Dendritic cell treated with granulocyte-macrophage colony-stimulating factor and Interleukin-4, amounts not matched to agents 40 ng/mL and 50 ng/mL, for 4 days (primary cell): ENCODE results near the gene EVI2A.

Experiments
- H3K27ac Mint-ChIP-seq: one replicate; pipeline ENCODE4 v1.8.0; 2022; ENCODE audit warnings: mild to moderate bottlenecking, mixed read lengths
- H3K27me3 Mint-ChIP-seq: one replicate; pipeline ENCODE4 v1.8.0; 2022; ENCODE audit warnings: mild to moderate bottlenecking, mixed read lengths
- H3K36me3 Mint-ChIP-seq: one replicate; pipeline ENCODE4 v1.8.0; 2022; ENCODE audit warnings: low read depth, mixed read lengths
- H3K4me1 Mint-ChIP-seq: one replicate; pipeline ENCODE4 v1.8.0; 2022; ENCODE audit warnings: low read depth, mixed read lengths
- H3K4me3 Mint-ChIP-seq: one replicate; pipeline ENCODE4 v1.8.0; 2022; ENCODE audit warnings: mild to moderate bottlenecking, moderate library complexity, mixed read lengths
- H3K9me3 Mint-ChIP-seq: one replicate; pipeline ENCODE4 v1.8.0; 2022; ENCODE audit warnings: mixed read lengths
- intact Hi-C: fragments of 100-400 bp; cut with micrococcal nuclease; formaldehyde crosslinking; loops from one replicate; pipeline ENCODE4 v1.15.0; 2022

EVI2A gene

DNA sequence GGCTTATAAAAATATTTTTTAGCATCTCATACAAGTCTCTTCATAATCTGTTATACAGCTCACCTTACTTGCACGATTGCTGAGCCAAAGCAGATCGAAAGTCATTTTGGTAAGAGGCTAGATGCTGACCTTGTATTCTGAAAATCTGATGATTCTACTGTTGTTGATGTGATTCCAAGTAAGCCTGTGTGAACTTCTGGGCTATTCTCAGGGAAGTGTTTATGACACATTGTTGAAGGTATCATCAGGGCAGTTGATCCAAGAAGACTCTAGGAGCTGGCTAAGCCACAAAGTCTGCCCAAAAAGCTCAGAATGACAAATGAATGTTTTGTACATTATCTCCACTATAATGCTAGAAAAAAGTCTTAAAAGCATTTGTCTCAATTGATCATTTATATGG, 40.4 kb downstream of the EVI2A start:
- intact Hi-C loops: no loop called here
- no peaks in the 10 kb centered on the region for H3K27me3 Mint-ChIP-seq
- no peaks in the 10 kb centered on the region for H3K9me3 Mint-ChIP-seq
- H3K36me3 Mint-ChIP-seq: peaks cover 34% of the 10 kb centered on the region
- H3K27ac Mint-ChIP-seq: no peak overlapping the region
- H3K4me1 Mint-ChIP-seq: no peaks in the 10 kb centered on the region
- no peak overlapping the region for H3K4me3 Mint-ChIP-seq

DNA sequence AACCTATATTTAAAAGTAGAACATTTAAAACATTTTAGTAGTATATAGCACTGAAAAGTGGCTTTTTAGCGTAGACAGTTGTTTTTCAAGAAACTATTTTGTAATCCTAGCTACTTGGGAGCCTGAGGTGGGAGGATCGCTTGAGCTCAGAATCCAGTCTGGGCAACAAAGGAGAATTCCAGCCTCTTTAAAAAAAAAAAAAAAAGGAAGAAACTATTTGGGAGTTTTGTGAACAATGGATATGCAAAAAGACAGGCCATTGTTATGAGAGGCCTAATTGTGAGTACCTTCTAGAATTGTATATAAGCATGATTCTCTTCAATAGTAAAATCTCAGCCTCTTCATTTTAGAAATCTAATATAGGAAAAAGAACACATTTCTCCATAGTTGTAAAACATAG, 42.0 kb downstream of the EVI2A start:
- H3K4me3 Mint-ChIP-seq: no peak overlapping the region
- peaks cover 9% of the 10 kb centered on the region for H3K4me1 Mint-ChIP-seq
- H3K27ac Mint-ChIP-seq: no peak overlapping the region
- peaks cover 40% of the 10 kb centered on the region for H3K36me3 Mint-ChIP-seq
- intact Hi-C loops: no loop called here
- H3K9me3 Mint-ChIP-seq: no peaks in the 10 kb centered on the region
- no peaks in the 10 kb centered on the region for H3K27me3 Mint-ChIP-seq

DNA sequence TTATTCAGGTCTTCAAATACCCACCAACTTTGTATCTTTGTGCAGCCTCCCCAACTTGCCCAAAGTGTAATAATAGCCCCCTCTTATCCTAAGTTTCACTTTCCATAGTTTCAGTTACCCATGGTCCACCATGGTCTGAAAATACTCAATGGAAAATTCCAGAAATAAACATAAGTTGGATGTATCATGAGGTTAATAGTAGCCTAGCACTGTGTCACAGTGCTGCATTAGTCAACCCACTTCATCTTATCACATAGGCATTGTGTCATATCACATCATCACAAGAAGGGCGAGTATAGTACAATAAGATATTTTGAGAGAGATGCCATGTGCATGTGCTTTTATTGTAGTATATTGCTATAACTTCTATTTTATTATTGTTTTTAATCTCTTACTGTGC, 46.3 kb downstream of the EVI2A start:
- Mint-ChIP-seq H3K36me3 (peaks cover 46% of the 10 kb centered on the region), H3K4me3 (no peak overlapping the region), H3K4me1 (peaks cover 28% of the 10 kb centered on the region), H3K27ac (peak overlapping the region; percentile 60), H3K9me3 (no peaks in the 10 kb centered on the region), H3K27me3 (no peaks in the 10 kb centered on the region)
- intact Hi-C loops: no loop called here

DNA sequence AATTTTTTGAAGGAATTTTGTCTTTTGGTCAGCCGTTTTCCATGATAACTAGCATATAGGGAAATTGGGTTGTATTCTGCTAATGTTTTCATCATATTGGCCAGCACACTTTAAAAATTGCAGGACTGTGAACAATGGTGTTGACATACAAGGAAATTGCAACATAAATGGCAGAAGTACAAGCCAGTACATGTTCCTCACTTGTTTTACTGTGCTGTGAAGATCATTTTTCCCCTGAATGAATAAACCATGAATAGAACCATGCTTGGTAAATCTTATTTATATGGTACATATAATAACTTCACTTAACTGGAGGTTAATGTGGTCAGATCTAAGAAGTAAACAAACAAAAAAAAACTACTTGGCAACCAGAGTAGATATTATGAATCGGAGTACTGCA, 47.2 kb downstream of the EVI2A start:
- H3K27ac Mint-ChIP-seq: peak overlapping the region; percentile 60
- H3K4me3 Mint-ChIP-seq: no peak overlapping the region
- H3K9me3 Mint-ChIP-seq: no peaks in the 10 kb centered on the region
- peaks cover 46% of the 10 kb centered on the region for H3K36me3 Mint-ChIP-seq
- no peaks in the 10 kb centered on the region for H3K27me3 Mint-ChIP-seq
- H3K4me1 Mint-ChIP-seq: peaks cover 28% of the 10 kb centered on the region
- intact Hi-C loops: loop anchor here (5.0 kb wide), 1 partner anchor 33 kb away; no protein-coding TSS in a partner anchor

DNA sequence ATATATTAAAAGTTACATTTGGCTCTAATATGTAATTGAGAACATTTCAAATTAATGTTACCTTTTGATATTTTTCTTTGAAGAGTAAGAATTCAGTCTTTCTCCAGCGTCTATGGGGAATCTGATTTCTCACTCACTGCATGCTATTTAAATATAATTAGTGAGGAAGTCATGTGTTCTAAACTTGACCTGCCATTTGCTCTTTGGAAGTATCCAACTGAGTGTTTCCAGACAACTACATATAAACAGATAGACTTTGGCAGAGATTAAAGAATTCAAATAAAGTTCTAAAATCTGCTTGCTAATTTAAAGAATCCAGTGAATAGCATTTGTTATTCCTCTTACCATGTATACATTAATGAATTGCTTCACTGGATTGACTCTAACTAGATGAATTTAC, 47.9 kb downstream of the EVI2A start:
- no peaks in the 10 kb centered on the region for H3K27me3 Mint-ChIP-seq
- H3K27ac Mint-ChIP-seq: no peak overlapping the region
- peaks cover 53% of the 10 kb centered on the region for H3K36me3 Mint-ChIP-seq
- H3K4me1 Mint-ChIP-seq: peaks cover 28% of the 10 kb centered on the region
- no peak overlapping the region for H3K4me3 Mint-ChIP-seq
- intact Hi-C loops: loop anchor here (5.0 kb wide), 1 partner anchor 34 kb away; no protein-coding TSS in a partner anchor
- no peaks in the 10 kb centered on the region for H3K9me3 Mint-ChIP-seq

DNA sequence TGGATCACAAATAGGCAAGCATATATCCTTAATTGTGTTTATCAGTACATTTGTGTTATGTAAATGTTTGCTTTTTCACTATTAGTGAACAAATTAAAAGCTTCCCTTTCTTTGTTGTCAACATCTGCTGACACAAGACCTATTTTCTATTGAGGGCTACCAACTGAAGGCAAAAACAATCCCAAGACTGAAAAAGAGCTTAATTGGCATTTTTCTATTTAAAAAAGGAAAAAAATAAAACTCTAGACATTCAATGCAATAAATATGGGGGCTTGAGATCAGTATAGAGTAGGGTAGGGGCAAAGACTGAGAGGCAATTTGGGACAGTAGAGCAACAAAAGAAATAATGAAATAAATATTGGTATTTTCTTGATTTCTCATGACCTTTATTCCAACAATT, 48.6 kb downstream of the EVI2A start:
- no peak overlapping the region for H3K4me3 Mint-ChIP-seq
- no peaks in the 10 kb centered on the region for H3K9me3 Mint-ChIP-seq
- H3K36me3 Mint-ChIP-seq: peaks cover 55% of the 10 kb centered on the region
- no peaks in the 10 kb centered on the region for H3K27me3 Mint-ChIP-seq
- intact Hi-C loops: loop anchor here (5.0 kb wide), 1 partner anchor 34 kb away; no protein-coding TSS in a partner anchor
- H3K4me1 Mint-ChIP-seq: peaks cover 28% of the 10 kb centered on the region
- peak overlapping the region; percentile 24 for H3K27ac Mint-ChIP-seq

DNA sequence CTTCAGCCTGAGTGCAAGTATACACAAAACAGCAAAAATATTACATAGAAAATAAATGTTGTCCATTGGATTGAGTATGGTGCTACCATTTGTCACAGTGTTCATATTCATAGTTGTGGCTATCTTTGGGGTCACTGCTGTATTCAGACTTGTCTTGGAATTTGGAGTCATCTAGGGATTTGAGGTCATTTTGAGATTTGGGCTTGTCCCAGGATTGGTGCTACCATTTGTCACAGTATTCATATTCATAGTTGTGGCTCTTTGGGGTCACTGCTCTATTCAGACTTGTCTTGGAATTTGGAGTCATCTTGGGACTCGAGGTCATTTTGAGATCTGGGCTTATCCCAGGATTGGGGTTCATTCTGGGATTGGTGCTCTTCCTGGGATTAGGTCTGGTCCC, 49.2 kb downstream of the EVI2A start:
- Mint-ChIP-seq H3K4me3 (no peak overlapping the region), H3K27me3 (no peaks in the 10 kb centered on the region), H3K4me1 (peaks cover 28% of the 10 kb centered on the region), H3K36me3 (peaks cover 55% of the 10 kb centered on the region), H3K27ac (peak overlapping the region; percentile 24), H3K9me3 (no peaks in the 10 kb centered on the region)
- intact Hi-C loops: loop anchor here (5.0 kb wide), 1 partner anchor 35 kb away; no protein-coding TSS in a partner anchor

DNA sequence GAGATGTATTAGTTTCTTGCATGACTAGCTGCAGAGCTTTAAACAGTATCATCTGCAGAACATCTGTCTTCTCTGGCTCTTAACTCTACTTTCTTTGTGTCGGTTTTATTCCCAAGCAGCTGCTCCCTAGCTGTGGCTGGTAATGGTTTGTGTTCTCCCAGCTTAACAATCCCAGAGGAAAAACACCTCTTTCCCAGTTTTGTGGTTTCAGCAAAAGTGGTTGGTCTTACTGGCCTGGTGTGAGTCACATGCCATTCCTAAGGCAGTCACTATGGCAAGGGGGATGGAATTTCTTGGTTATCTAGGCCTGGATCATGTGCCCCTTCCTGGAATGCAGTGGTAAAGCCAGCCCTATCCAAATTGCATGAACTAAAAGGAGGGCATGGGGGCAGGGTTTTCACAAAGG, 51.8 kb downstream of the EVI2A start:
- intact Hi-C loops: loop anchor here (5.0 kb wide), 1 partner anchor 103 kb away; no protein-coding TSS in a partner anchor
- Mint-ChIP-seq H3K9me3 (no peaks in the 10 kb centered on the region), H3K27ac (no peak overlapping the region), H3K4me3 (no peak overlapping the region), H3K4me1 (peaks cover 27% of the 10 kb centered on the region), H3K36me3 (peaks cover 60% of the 10 kb centered on the region), H3K27me3 (no peaks in the 10 kb centered on the region)

DNA sequence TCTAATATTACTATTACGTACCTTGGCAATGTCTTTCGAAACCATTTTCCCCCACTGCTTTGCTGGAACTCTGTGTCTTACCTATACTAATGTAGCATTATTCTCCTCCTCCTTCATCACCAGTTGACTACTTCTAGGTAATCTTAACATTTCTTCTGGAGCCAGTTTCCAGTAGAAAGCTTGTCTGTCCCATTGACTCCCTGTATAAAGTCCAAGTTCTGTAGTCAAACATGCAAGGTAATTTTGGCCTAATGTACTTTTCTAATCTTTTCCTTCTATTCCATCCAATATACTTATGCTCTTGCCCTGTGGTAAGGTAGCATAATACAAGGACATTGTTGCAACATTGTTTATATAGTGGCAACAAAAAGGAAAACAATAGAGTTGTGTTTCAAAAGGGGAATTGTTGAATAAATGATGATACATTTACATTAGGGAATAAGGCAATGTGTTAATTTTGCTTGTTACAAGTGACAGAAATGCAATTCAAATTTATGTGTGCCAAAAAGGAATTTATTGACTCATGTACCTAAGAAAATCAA, 52.3 kb downstream of the EVI2A start:
- Mint-ChIP-seq H3K9me3 (no peaks in the 10 kb centered on the region), H3K27ac (no peak overlapping the region), H3K4me3 (no peak overlapping the region), H3K27me3 (no peaks in the 10 kb centered on the region), H3K4me1 (peaks cover 23% of the 10 kb centered on the region), H3K36me3 (peaks cover 60% of the 10 kb centered on the region)
- intact Hi-C loops: loop anchor here (5.0 kb wide), 1 partner anchor 103 kb away; no protein-coding TSS in a partner anchor
